Thoracic aorta (tissue), 2 donors: ENCODE measurements around the gene COQ5. TPM values are rescaled to one million over a fixed set of nuclear protein-coding genes. Genes with fewer than 3 reads are reported as not detected.

ENCODE experiments used
- ATAC-seq: fragments of 150-250 bp; one replicate; pipeline ENCODE4 v1.8.0; 2017; ENCODE audit warnings: low read depth; ENCODE audit not compliant: insufficient number of reproducible peaks, low FRiP score
- DNase-seq: peaks from one replicate; pipeline ENCODE4 v3.0.0-alpha.2; 2020; ENCODE audit warnings: low spot score
- H3K27ac ChIP-seq, 2 donors: fragments of 200-600 bp; sonication (generic); 1 replicate in 1 of 2; 2 replicates in 1 of 2; pipeline ENCODE4 v1.5.1; 2016; ENCODE audit warnings: mild to moderate bottlenecking in 2 of 2, moderate library complexity in 2 of 2
- H3K27me3 ChIP-seq: fragments of 200-600 bp; sonication (generic); replicated peaks from 2 replicates; pipeline ENCODE4 v1.6.0; 2016; ENCODE audit warnings: mild to moderate bottlenecking; ENCODE audit not compliant: insufficient read depth
- H3K36me3 ChIP-seq: fragments of 200-600 bp; sonication (generic); one replicate; pipeline ENCODE4 v1.5.1; 2016
- H3K4me1 ChIP-seq, 2 donors: fragments of 200-600 bp; sonication (generic); 1 replicate in 1 of 2; 2 replicates in 1 of 2; pipeline versions ENCODE4 v1.5.1 to v1.6.0; 2016; ENCODE audit warnings: low read depth in 2 of 2, mild to moderate bottlenecking in 1 of 2; ENCODE audit not compliant: control insufficient read depth in 1 of 2
- H3K4me3 ChIP-seq: fragments of 200-600 bp; sonication (generic); 2 replicates; pipeline ENCODE4 v1.5.1; 2016; ENCODE audit warnings: mild to moderate bottlenecking
- H3K9me3 ChIP-seq: fragments of 200-600 bp; sonication (generic); 2 replicates; pipeline ENCODE4 v1.5.1; 2016
- total RNA-seq, 2 donors: library from RNA; depleted of rRNA; stranded (reverse); fragments of >200 nt; gene quantifications; one replicate each; pipeline versions ENCODE4 v1.1.0 to v1.2.3, GENCODE V29; 2016
- TF ChIP-seq, protein P1 (sequence below): fragments of 200-600 bp; sonication (generic); IDR thresholded peaks from one replicate; pipeline ENCODE4 v1.5.1; 2019; ENCODE audit warnings: antibody characterized with exemption

Gene COQ5, protein sequence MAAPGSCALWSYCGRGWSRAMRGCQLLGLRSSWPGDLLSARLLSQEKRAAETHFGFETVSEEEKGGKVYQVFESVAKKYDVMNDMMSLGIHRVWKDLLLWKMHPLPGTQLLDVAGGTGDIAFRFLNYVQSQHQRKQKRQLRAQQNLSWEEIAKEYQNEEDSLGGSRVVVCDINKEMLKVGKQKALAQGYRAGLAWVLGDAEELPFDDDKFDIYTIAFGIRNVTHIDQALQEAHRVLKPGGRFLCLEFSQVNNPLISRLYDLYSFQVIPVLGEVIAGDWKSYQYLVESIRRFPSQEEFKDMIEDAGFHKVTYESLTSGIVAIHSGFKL
- 10 to 100 TPM; 16.5 to 38.0 TPM for total RNA-seq

DNA sequence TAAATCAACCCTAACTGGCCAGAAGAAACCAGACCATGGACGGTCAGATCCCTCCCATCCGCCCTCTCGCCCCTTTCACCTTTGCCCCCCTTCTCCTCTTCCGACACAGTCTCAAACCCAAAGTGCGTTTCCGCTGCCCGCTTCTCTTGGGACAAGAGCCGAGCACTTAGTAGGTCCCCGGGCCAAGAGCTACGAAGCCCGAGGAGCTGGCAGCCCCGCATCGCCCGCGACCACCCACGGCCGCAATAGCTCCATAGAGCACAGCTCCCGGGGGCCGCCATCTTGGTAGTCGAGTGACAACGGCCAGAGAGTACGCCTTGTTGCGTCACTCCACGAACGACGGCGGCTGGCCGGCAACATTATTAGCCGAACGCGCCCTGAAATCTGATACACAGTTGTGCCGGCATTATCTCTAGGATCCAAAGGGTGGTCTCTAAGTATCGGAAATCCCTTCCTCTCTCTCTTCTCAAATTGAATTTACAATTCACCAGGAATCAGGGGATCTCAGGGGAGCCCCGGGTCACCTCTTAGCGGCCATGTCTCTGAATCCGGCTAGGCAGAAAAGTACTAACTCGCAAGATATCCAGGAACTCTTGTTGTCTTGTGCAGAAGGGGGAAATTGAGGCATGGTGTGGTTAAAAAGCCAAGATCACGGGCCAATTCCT is at the start of gene COQ5:
TSS of gene COQ5 (minus strand) at position 298 of the 665 bp plus-strand sequence. CDS start at position 281, 17 bp downstream.
- H3K4me3 ChIP-seq: peak within 1 kb of the TSS; percentile 94
- peaks cover 5 to 9% of the 10 kb centered on the region in 2 donors for H3K4me1 ChIP-seq

DNA sequence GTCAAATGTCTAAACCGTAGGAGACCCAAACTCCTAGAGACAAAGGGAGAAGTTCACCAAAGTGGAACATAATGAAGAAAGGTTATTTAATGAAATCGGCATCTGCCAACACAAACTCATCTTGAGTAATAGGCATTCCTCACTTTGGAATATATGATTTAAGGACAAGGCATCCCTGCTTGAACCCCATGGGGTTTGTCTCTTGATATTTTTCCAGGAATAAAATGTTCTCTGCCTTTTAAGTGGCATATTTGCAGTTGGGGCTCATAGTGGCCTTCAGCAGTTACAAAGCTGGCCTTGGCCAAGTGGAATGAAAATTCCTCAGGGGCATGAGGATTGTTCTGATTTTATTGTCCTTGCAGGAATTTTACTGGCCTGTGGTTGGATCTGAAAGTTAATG is 45.1 kb upstream of the COQ5 start:
- no peaks in the 10 kb centered on the region for H3K27me3 ChIP-seq
- H3K9me3 ChIP-seq: no peaks in the 10 kb centered on the region
- H3K36me3 ChIP-seq: peaks cover 61% of the 10 kb centered on the region
- H3K27ac ChIP-seq: peak overlapping the region in 1 of 2 donors; percentile 9
- no peak for DNase-seq
- TF ChIP-seq, protein P1, sequence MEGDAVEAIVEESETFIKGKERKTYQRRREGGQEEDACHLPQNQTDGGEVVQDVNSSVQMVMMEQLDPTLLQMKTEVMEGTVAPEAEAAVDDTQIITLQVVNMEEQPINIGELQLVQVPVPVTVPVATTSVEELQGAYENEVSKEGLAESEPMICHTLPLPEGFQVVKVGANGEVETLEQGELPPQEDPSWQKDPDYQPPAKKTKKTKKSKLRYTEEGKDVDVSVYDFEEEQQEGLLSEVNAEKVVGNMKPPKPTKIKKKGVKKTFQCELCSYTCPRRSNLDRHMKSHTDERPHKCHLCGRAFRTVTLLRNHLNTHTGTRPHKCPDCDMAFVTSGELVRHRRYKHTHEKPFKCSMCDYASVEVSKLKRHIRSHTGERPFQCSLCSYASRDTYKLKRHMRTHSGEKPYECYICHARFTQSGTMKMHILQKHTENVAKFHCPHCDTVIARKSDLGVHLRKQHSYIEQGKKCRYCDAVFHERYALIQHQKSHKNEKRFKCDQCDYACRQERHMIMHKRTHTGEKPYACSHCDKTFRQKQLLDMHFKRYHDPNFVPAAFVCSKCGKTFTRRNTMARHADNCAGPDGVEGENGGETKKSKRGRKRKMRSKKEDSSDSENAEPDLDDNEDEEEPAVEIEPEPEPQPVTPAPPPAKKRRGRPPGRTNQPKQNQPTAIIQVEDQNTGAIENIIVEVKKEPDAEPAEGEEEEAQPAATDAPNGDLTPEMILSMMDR: no peak
- peaks cover 0 to 20% of the 10 kb centered on the region in 2 donors for H3K4me1 ChIP-seq
- ATAC-seq: peak; percentile 14
- no peak overlapping the region for H3K4me3 ChIP-seq

More for the DNA sequence above, at the start of gene COQ5:
- TF ChIP-seq, protein P1: no peak
- peak; percentile 86 for ATAC-seq
- H3K27ac ChIP-seq: peak within 1 kb of the TSS; percentile 88 to 89
- no peaks in the 10 kb centered on the region for H3K9me3 ChIP-seq
- H3K36me3 ChIP-seq: no peaks in the 10 kb centered on the region
- peak; percentile 66 for DNase-seq
- H3K27me3 ChIP-seq: no peaks in the 10 kb centered on the region

DNA sequence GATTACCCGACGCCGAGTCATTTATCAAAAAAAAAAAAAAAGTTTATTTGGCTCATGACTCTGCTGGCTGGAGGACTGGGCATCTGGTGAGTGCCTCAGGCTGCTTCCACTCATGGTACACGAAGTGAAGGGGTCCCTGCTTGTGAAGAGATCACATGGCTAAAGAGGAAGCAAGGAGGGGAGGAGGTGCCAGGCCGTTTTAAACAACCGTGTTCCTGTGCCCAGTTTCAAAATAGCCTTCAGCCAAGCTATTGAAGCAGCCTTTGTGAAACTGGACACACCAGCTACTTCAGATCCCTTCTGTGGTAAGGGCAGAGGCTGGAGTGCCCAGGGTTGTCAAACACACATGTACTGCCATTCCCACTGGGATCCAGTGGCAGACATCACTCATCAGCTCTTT is 44.6 kb upstream of the COQ5 start:
- Histone ChIP-seq H3K27me3 (no peaks in the 10 kb centered on the region), H3K9me3 (no peaks in the 10 kb centered on the region), H3K27ac (peak overlapping the region in 1 of 2 donors; percentile 9), H3K4me3 (no peak overlapping the region), H3K36me3 (peaks cover 62% of the 10 kb centered on the region), H3K4me1 (peaks cover 0 to 20% of the 10 kb centered on the region in 2 donors)
- TF ChIP-seq, protein P1: no peak
- DNase-seq: no peak
- no peak for ATAC-seq

DNA sequence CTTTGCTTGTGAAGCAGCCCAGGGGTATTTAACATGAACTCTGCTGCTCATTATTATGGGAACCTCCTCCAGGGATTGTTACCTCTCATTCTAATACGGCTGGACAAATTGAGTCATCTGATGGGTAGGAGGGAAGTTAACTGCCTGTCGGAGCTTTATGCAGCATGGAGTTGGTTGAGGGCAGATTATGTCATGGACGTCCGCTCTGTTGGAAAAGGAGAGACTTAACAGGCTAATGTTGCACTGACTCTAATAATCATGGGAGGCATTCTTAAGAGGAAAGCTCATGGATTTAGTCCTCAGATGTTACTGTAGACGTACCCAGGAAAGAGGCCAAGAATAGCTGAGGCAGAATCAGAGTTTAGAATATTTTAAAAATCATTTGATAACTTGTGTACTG is 42.3 kb upstream of the COQ5 start:
- H3K9me3 ChIP-seq: no peaks in the 10 kb centered on the region
- ATAC-seq: no peak
- H3K27me3 ChIP-seq: no peaks in the 10 kb centered on the region
- TF ChIP-seq, protein P1: no peak
- H3K4me3 ChIP-seq: no peak overlapping the region
- no peak for DNase-seq
- H3K36me3 ChIP-seq: peaks cover 62% of the 10 kb centered on the region
- no peak overlapping the region for H3K27ac ChIP-seq
- peaks cover 0 to 20% of the 10 kb centered on the region in 2 donors for H3K4me1 ChIP-seq

DNA sequence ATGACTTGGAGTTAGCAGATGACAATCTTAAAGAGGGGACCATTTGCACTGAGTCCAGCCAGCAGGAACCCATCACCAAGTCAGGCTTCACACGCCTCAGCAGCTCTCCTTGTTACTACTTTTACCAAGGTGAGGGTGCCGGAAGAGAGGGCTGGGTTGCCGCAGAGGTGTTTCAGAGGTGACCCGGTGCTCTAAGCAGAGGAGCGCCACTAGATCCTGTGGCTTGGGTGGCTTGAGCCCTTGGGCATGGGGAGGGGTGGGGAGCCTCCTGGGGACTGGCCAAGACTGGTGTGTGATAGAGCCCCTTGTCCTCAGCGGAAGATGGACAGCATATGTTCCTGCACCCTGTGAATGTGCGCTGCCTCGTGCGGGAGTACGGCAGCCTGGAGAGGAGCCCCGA is 34.5 kb upstream of the COQ5 start:
- Histone ChIP-seq H3K36me3 (peaks cover 82% of the 10 kb centered on the region), H3K4me3 (no peak overlapping the region), H3K4me1 (no peaks in the 10 kb centered on the region), H3K27me3 (no peaks in the 10 kb centered on the region), H3K27ac (no peak overlapping the region), H3K9me3 (no peaks in the 10 kb centered on the region)
- TF ChIP-seq, protein P1: no peak
- DNase-seq (no peak), ATAC-seq (no peak)
